ENCODE data around the gene NKIRAS1. TPM values are rescaled to one million over a fixed set of nuclear protein-coding genes. Genes with fewer than 3 reads are reported as not detected.

NKIRAS1 gene
- total RNA-seq, 1 experiment from 2014 or later = 23.0 TPM

DNA sequence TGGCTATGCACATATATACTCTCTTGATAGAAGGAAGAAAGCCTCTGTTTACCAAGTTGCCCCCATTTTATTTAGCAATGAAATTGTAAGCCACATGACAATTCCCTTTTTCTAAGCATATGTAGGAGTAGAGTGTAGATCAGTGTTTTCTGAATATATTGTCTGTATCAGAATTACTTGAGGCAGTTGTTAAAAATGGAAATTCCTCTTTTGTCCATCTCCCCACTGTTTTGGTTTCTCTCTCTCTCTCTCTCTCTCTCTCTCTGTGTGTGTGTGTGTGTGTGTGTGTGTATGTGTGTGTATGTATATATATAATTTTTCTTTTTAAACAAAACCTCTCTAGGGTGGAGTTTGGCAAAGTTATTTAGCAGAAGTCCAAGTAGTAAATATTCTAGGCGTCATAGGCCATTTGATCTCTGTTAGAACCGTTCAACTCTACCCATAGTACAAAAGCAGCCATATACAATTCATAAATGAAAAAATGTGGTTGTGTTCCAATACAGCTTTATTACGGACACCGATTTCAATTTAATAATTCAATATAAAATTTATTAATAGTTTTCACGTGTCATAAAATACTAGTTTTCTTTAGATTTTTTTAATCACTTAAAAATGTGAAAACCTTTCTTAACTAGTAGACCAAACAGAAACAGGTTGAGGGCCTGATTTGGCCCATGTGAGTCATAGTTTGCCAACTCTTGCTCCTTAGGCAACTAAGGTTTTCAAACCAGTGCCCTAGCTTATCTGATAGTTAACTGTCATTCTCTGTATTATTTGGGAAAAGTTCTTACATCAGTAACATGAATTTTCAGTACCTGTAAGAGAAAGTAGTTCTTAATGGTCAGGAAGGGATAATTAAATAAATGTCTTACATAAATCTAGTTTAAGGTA is 71.2 kb downstream of the NKIRAS1 start:
- no peak for DNase-seq (ENCODE audit: low spot score)
- intact Hi-C loops (cut with micrococcal nuclease; ENCODE audit: unreplicated experiment) = no loop called here
- Histone ChIP-seq H3K4me1 (ENCODE audit: insufficient read depth, low read length, poor library complexity, severe bottlenecking) (no peaks in the 10 kb centered on the region), H3K9me3 (ENCODE audit: low read depth, low read length, poor library complexity, severe bottlenecking) (no peaks in the 10 kb centered on the region), H3K4me3 (ENCODE audit: low read depth, low read length, poor library complexity, severe bottlenecking) (no peak overlapping the region), H3K27ac (ENCODE audit: low read depth, low read length, poor library complexity, severe bottlenecking) (no peak overlapping the region), H3K27me3 (replicated peaks; ENCODE audit: insufficient read depth, low read depth, low read length, poor library complexity) (no peaks in the 10 kb centered on the region), H3K36me3 (ENCODE audit: insufficient read depth, low read length, poor library complexity, severe bottlenecking) (no peaks in the 10 kb centered on the region)
- TF ChIP-seq, protein P1, sequence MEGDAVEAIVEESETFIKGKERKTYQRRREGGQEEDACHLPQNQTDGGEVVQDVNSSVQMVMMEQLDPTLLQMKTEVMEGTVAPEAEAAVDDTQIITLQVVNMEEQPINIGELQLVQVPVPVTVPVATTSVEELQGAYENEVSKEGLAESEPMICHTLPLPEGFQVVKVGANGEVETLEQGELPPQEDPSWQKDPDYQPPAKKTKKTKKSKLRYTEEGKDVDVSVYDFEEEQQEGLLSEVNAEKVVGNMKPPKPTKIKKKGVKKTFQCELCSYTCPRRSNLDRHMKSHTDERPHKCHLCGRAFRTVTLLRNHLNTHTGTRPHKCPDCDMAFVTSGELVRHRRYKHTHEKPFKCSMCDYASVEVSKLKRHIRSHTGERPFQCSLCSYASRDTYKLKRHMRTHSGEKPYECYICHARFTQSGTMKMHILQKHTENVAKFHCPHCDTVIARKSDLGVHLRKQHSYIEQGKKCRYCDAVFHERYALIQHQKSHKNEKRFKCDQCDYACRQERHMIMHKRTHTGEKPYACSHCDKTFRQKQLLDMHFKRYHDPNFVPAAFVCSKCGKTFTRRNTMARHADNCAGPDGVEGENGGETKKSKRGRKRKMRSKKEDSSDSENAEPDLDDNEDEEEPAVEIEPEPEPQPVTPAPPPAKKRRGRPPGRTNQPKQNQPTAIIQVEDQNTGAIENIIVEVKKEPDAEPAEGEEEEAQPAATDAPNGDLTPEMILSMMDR (conservative IDR thresholded peaks at IDR 0.05; ENCODE audit: low read depth, low read length) = no peak
- TF ChIP-seq EZH2 (IDR thresholded peaks at IDR 0.05; ENCODE audit: borderline replicate concordance, low read depth, low read length, poor library complexity, severe bottlenecking) = no peak
- no TSS peak for BruUV-seq (replicated peaks)
- ChIA-PET POLR2A (ENCODE audit: low non-redundant PET) (no interaction called here), CTCF (no interaction called here)

GRCh38 chr3:23843869-23844268 is 72.9 kb downstream of the NKIRAS1 start:
- H3K9me3 ChIP-seq (ENCODE audit: low read depth, low read length, poor library complexity, severe bottlenecking) = no peaks in the 10 kb centered on the region
- H3K36me3 ChIP-seq (ENCODE audit: insufficient read depth, low read length, poor library complexity, severe bottlenecking) = no peaks in the 10 kb centered on the region
- no peak overlapping the region for H3K4me3 ChIP-seq (ENCODE audit: low read depth, low read length, poor library complexity, severe bottlenecking)
- intact Hi-C loops (cut with micrococcal nuclease; ENCODE audit: unreplicated experiment) = no loop called here
- no TSS peak for BruUV-seq (replicated peaks)
- no peaks in the 10 kb centered on the region for H3K27me3 ChIP-seq (replicated peaks; ENCODE audit: insufficient read depth, low read depth, low read length, poor library complexity)
- no peak overlapping the region for H3K27ac ChIP-seq (ENCODE audit: low read depth, low read length, poor library complexity, severe bottlenecking)
- CTCF ChIA-PET = no interaction called here
- no peak for DNase-seq (ENCODE audit: low spot score)
- POLR2A ChIA-PET (ENCODE audit: low non-redundant PET) = no interaction called here
- TF ChIP-seq, protein P1 (conservative IDR thresholded peaks at IDR 0.05; ENCODE audit: low read depth, low read length) = no peak
- no peak for TF ChIP-seq EZH2 (IDR thresholded peaks at IDR 0.05; ENCODE audit: borderline replicate concordance, low read depth, low read length, poor library complexity, severe bottlenecking)
- H3K4me1 ChIP-seq (ENCODE audit: insufficient read depth, low read length, poor library complexity, severe bottlenecking) = no peaks in the 10 kb centered on the region

Other genes with a start within 250 kb of the NKIRAS1 start
- gene UBE2E1, start 111.0 kb downstream of the NKIRAS1 start, total RNA-seq (2021) = 144 and 152 TPM in 2 replicates
- gene RPL15, start 142 bp upstream of the NKIRAS1 start, total RNA-seq (2021) = 1,911 and 1,939 TPM in 2 replicates
- gene NR1D2, start 28.3 kb upstream of the NKIRAS1 start, total RNA-seq (2021) = 8.7 and 9.2 TPM in 2 replicates